Fibroblast of the aortic adventitia (primary cell): ENCODE data around the gene WWC2. TPM values are rescaled to one million over a fixed set of nuclear protein-coding genes. Genes with fewer than 3 reads are reported as not detected.

Experiments
- DNase-seq: peaks from one replicate; pipeline ENCODE4 v3.0.0-alpha.2; 2010; ENCODE audit warnings: low read depth
- H3K4me3 ChIP-seq: 2 replicates; pipeline ENCODE4 v1.5.1; 2011; ENCODE audit warnings: low read depth, mild to moderate bottlenecking, control low read depth, low read length, moderate library complexity
- total RNA-seq: library from RNA; depleted of rRNA; stranded (reverse); fragments of >200 nt; gene quantifications from 2 replicates; pipeline ENCODE4 v1.2.3, GENCODE V29; 2012; ENCODE audit warnings: low replicate concordance
- TF ChIP-seq, protein P1 (sequence below): IDR thresholded peaks from 2 replicates; pipeline ENCODE4 v1.5.1; 2011; ENCODE audit warnings: mild to moderate bottlenecking, low read length, control low read depth, inconsistent platforms; ENCODE audit not compliant: insufficient read depth

Gene WWC2
- total RNA-seq, 1 donor = 21.5 TPM

DNA sequence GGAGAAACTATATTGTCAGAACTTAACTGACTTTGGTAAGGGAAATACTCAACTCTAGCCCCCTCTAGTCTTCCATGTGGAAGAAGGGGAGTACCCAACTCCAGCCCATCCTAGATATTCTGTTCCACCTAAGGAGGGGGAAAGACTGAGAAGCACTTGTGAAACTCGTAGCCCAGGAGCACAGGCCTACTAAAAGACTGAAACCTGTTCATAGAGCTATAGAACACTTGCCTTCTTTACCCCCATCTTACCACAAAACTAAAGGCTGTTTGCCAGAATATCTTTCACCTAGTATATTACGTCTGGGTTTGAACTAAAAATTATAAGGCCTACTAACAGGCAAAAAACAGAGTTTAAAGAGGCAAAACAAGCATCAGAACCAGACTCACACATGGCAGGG lies 205.5 kb downstream of the WWC2 start:
- no peak for DNase-seq
- TF ChIP-seq, protein P1, sequence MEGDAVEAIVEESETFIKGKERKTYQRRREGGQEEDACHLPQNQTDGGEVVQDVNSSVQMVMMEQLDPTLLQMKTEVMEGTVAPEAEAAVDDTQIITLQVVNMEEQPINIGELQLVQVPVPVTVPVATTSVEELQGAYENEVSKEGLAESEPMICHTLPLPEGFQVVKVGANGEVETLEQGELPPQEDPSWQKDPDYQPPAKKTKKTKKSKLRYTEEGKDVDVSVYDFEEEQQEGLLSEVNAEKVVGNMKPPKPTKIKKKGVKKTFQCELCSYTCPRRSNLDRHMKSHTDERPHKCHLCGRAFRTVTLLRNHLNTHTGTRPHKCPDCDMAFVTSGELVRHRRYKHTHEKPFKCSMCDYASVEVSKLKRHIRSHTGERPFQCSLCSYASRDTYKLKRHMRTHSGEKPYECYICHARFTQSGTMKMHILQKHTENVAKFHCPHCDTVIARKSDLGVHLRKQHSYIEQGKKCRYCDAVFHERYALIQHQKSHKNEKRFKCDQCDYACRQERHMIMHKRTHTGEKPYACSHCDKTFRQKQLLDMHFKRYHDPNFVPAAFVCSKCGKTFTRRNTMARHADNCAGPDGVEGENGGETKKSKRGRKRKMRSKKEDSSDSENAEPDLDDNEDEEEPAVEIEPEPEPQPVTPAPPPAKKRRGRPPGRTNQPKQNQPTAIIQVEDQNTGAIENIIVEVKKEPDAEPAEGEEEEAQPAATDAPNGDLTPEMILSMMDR = no peak
- H3K4me3 ChIP-seq = no peak overlapping the region

DNA sequence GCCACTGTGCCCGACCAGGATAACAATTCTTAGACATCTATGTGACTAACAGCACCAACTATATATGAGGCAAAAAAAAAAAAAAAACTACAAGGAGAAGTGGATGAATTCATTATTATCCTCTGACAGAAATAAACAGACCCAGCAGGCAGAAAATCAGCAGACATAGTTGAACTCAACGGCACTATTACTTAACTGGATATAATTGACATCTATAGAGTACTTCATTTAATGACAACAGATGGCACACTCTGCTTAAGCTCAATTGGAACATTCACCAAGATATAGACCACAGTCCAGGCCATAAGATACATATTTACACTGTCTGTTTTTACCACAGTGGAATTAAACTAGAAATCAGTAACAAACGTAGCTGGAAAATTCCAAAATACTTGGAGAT lies 207.8 kb downstream of the WWC2 start:
- DNase-seq = no peak
- H3K4me3 ChIP-seq = no peak overlapping the region
- TF ChIP-seq, protein P1 = no peak

DNA sequence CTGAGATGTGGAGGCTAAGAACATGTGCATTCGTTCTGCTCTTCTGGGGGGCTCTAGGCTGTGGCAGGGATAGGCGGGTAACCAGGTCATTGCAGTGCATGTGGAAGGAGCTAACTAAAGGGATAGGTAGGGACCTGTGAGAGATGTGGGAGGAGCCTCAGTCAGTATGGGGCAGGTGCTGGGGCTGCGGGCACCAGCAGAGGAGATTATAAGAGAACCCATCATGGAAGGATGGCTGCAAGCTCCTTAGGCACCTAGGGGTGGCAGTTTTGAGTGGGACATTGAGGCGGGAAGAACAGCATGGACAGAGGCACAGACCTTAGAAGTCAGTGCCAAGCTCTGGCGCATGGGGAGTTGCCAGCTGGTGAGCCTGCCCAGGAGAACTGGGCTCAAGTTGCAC lies 213.8 kb downstream of the WWC2 start:
- TF ChIP-seq, protein P1 = no peak
- DNase-seq = no peak
- H3K4me3 ChIP-seq = no peak overlapping the region

DNA sequence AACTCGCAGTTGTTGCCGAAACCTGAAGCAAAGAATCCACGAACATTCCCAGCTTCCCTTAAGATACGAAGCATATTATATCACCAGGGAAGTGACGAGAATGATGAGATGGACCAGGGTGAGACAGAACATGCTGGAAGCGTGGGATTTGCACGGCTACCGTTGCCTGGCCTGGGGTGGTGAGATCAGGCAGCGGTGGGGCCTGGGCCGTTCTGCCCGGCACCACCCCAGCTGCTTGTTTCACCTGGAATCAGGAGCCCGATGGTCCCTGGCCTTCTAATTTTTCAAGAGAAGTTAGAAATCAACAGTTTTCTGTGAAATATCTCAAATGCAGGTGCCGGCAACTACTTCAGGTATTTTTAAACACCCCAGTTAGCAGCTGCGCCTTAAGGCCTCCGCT lies 215.3 kb downstream of the WWC2 start:
- no peak for DNase-seq
- no peak overlapping the region for H3K4me3 ChIP-seq
- TF ChIP-seq, protein P1 = no peak

DNA sequence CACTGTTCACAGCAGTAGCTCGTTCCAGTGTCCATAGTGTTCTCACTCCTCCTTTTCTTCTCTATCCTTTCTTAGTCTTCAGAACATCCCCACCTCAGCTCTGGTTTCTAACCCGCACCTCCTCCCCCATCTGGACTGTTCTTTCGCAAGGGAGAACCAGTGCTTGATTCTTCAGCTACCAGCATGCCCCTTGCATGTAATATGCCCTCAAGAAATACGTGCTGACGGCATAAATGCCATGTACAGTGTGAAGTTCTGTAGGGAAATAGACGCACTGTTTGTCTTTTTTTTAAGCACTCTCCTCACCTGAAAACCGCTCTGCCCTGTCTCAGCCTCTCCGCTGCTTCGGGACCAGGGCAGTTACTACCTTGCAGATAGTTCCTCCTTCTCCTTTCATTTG lies 215.7 kb downstream of the WWC2 start:
- H3K4me3 ChIP-seq = no peak overlapping the region
- TF ChIP-seq, protein P1 = no peak
- DNase-seq = no peak

DNA sequence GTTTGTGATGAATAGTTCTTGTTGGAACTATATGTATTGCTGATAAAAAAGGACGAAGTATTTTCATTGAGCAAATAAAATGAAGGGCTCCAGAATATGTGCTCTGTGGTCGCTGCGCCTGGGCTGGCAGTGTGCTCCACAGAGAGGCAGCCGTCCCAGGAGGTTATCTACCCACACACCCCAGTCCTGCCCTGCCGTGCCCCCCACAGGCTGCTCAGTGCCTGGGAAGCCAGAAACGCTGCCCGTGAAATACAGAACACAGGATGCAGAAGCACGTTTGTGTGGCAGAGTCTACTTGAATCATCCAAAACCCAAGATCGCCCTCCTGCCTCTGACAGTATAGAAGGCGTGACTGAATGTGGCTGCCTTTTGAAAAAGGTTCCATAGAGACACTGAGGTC lies 219.6 kb downstream of the WWC2 start:
- TF ChIP-seq, protein P1 = no peak
- DNase-seq = no peak
- no peak overlapping the region for H3K4me3 ChIP-seq
